Raji (cell line): ENCODE results near the gene ZNF324.

Source experiments
- POLR2A ChIP-seq: IDR thresholded peaks from 2 replicates; pipeline ENCODE4 v1.6.1; 2011; ENCODE audit warnings: low read depth, low read length, control low read depth; ENCODE audit not compliant: insufficient read depth

ZNF324 gene

DNA sequence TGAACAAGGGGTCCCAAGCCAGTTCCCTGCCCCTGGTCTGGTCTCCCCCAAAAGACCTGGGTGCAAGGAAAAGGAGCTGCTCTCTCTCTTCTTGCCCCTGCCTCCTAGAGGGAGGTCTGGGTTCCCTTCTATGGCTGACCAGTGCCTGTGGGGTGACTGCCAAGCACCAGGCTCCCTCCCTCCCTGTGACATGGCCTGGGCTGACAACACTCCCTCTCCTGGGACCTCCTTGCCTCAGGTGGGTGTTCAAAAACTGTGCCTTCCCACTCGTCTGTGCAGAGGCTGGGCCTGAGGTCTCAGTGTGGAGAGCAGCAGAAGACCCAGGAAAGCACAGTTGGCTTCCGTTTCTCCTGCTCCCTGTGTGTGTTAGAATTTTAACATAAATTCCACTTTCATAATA lies 14.0 kb downstream of the ZNF324 start:
- TF ChIP-seq POLR2A: no peak

GRCh38 chr19:58482372-58482771 lies 15.5 kb downstream of the ZNF324 start:
- no peak for TF ChIP-seq POLR2A

DNA sequence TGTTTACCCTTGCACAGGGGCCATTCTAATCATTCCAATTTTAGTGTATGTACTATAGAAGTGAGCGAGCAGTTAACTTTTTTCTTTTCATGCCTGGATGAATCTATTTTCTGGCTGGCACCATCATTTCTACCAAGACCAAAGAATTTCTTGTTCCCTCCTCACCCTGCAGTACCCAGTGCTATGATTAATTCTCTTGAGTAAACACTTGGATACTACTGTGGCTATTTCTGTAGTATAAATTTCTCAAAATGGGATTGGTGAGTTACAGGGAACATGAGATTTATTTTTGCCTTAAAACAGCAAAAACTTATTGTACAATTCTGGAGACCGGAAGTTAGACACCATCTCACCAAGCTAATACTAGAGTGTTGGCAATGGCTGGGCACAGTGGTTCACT lies 16.9 kb downstream of the ZNF324 start:
- no peak for TF ChIP-seq POLR2A

DNA sequence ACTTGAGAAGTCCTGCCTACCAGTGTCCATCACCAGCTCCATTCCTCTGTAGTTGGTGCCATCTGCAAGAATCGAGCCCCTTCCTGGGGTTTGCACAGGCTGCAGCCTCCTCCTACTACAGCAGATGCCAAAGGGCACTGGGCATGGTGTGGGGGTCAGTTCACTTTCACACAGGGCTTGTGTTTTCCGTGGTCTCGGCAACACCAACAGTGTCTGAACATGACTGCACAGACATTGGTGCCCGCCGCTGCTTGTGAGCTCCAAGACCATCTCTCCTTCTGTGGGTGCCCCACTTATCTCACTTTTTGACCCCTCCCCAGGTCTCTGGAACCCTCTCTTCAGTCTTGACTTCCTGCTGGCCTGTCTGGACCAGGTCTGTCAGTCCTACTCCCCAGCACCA lies 24.5 kb downstream of the ZNF324 start:
- TF ChIP-seq POLR2A: no peak

- TF ChIP-seq POLR2A: no peak
Measured at GRCh38 chr19:58492265-58492664, 25.4 kb downstream of the ZNF324 start.

DNA sequence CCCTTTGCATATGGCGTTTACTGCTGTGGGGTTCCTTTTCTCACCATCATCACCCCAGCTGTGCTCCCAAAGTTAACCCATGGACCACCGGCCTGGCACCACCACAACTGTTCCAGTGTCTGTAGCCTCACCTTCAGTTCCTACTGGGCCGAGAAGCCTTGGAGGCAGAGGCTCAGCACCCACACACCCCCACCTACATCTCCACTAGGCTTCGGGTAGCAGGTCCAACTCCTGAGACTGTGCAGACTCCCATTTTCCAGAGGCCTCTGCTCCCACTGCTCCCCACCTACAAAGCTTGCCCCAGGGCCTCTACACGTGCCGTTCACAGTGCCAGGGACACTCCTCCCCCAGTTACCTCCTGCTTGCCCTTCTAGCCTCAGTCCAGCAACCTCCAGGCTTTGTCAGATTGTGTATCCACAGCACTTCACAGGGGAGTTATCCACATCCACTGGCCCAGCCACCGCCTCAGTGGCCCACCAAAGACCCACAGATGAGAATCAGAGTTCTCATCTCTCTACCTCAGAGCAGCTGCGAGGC lies 30.8 kb downstream of the ZNF324 start:
- TF ChIP-seq POLR2A: no peak

GRCh38 chr19:58498316-58499020 lies 31.6 kb downstream of the ZNF324 start:
- TF ChIP-seq POLR2A: no peak

DNA sequence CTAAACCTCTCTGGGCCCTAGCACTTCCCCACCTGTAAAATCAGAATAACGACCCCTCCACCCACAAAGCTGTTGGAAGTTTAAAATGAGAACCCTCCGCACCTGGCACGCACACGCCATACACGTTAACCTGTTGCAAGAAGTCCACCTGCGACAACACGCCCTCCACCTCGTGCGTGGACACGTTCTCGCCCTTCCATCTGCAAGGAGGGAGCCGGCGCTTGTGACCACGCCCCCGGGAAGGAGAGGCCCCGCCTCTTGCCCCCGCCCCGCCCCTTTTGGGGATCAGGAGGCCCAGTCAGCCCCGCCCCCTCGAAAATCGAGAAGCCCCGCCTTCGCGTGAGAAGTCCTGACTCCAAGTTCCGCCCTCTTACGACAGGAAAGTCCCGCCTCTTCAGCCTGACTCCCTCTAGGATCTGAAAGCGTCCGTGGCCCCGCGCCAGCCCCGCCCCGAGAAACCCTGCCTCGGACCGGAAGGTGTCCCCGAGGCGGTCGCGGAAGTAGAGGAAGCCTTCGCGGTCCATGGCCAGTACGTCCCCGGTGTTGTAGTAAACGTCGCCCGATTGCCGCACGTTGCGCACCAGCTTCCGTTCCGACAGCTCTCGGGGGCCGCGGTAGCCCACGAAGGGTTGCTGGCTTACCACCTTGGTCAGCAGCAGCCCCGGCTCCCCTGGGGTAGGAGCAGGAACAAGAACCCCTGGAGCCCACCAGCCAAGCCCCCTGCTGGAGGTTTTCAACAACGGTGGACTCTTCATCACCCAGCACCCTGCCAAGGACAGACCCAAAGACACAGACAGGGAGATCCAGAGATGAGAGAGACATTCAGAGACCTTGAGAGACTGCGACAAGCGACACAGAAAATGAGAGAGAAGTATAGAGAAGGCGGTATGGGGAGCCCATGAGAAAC lies 32.4 kb downstream of the ZNF324 start:
- TF ChIP-seq POLR2A: peak; percentile 94

DNA sequence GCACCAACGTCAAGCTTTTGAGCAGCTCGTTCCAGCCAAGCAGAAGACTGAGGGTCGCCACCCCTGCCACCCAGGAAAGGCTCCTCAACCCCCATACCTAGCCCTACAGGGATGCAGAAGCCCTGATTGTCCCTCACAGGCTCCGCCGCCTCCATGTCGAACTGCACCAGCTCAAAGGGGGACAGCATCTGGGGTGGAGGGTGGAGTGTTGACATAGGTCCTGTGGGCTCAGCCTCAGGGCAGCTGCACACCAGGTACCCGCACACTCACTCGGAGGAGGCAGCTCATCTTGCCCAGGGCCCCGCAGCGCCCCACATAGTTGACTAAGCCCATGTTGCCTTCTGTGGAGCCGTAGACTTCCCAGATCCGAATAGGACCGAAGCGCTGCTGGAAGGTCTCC lies 33.4 kb downstream of the ZNF324 start:
- TF ChIP-seq POLR2A: no peak

DNA sequence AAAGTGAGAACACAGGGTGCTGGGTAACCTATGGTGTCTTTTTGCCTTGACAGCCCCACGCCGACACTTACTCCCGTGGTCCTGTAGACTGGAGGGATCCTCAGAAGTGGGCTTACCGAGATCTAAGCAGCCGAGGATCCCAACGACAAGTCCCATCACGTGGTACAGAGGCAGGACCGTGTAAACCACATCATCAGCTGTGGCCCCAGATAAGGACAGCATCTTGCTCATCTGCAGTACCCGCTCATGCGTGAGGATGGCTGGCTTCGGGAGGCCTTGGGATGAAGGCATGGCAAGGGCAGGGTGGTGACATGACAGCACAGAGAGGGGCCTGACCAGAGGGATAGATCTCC lies 42.8 kb downstream of the ZNF324 start:
- TF ChIP-seq POLR2A: no peak

GRCh38 chr19:58510084-58510862 lies 43.4 kb downstream of the ZNF324 start:
- TF ChIP-seq POLR2A: no peak

GRCh38 chr19:58511353-58512208 lies 44.7 kb downstream of the ZNF324 start, which contains the start of gene SLC27A5:
Gene SLC27A5, minus strand, starts transcription at chr19:58511992. Its CDS starts 37 bp downstream, at chr19:58511955.
- no peak for TF ChIP-seq POLR2A

DNA sequence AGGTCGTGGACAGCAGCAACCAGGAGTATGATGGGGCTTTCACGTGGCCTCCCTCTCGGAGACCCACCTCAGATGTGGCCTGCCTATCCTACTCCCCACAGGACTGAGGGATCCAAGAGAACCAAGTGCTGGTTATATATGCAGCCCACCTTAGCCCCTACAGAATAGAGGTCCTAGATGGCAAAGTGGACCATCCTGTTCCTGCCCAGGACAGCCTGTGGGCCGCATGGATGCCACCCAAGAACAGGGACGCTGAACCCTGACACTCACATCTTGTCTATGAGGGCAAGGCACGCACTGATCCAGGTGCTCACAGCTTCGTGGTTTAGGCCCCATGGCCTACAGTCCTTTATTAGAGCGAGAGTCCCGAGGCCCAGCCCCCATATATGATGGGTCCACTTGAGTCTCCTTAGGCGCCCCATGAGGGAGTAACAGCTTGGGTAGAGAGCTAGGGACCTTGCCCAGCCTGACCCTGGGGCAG lies 46.4 kb downstream of the ZNF324 start:
- no peak for TF ChIP-seq POLR2A

GRCh38 chr19:58513694-58514563 lies 47.0 kb downstream of the ZNF324 start:
- TF ChIP-seq POLR2A: peak; percentile 99

DNA sequence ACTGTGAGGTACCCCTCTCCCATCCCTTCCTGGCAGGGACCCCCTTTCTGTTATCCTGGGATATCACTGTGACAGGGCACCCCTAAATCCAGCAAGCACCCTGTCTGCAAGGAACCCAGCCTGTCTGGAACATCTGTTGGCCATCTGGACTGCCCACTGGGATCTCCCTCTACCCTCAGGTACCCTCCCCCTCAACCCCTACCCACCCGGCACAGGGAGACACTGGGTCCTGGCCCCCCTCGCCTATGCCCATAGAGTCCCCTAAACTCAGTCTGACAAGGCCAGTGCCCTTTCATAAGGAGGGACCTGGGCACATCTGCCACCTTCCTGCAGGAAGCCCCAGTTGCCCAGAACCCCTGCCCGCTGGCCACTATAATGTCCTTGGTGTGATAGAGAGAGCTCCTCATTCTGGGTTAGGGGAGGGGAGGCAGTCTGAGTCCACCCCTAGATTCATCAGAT lies 47.7 kb downstream of the ZNF324 start:
- no peak for TF ChIP-seq POLR2A
